CD14-positive monocyte (primary cell): ENCODE results near the gene BTBD10. TPM values are rescaled to one million over a fixed set of nuclear protein-coding genes. Genes with fewer than 3 reads are reported as not detected.

ENCODE experiments used
- DNase-seq, 3 donors: peaks; one replicate each; pipeline ENCODE4 v3.0.0-alpha.2; 2011 to 2022
- H2AFZ ChIP-seq: 2 replicates; pipeline ENCODE4 v1.6.0; 2012; ENCODE audit warnings: mild to moderate bottlenecking, low read depth, low read length, inconsistent platforms; ENCODE audit not compliant: insufficient read depth, poor library complexity, severe bottlenecking
- H3K27ac ChIP-seq, 2 donors: 1 replicate in 1 of 2; 2 replicates in 1 of 2; pipeline ENCODE4 v1.5.1; 2012 to 2013; ENCODE audit warnings: low read length in 2 of 2, control low read depth in 1 of 2, inconsistent platforms in 1 of 2, low read depth in 1 of 2, mild to moderate bottlenecking in 1 of 2
- H3K27me3 ChIP-seq, 2 donors: one replicate each; pipeline versions ENCODE4 v1.6.0 to v1.6.1; 2011 to 2013; ENCODE audit warnings: low read length in 2 of 2; ENCODE audit not compliant: control insufficient read depth in 2 of 2, insufficient read depth in 2 of 2
- H3K36me3 ChIP-seq, 2 donors: replicated peaks in 1 of 2; 1 replicate in 1 of 2; 2 replicates in 1 of 2; pipeline versions ENCODE4 v1.5.1 to v1.6.1; 2012 to 2013; ENCODE audit warnings: low read length in 2 of 2, control low read depth in 1 of 2, inconsistent platforms in 1 of 2, mild to moderate bottlenecking in 1 of 2; ENCODE audit not compliant: insufficient read depth in 2 of 2, control insufficient read depth in 1 of 2
- H3K4me1 ChIP-seq, 2 donors: 1 replicate in 1 of 2; 2 replicates in 1 of 2; pipeline versions ENCODE4 v1.5.1 to v1.6.1; 2012 to 2013; ENCODE audit warnings: low read length in 2 of 2, control low read depth in 1 of 2, inconsistent platforms in 1 of 2, mild to moderate bottlenecking in 1 of 2, moderate library complexity in 1 of 2; ENCODE audit not compliant: insufficient read depth in 2 of 2, control insufficient read depth in 1 of 2
- H3K4me2 ChIP-seq: replicated peaks from 2 replicates; pipeline ENCODE3; 2012; ENCODE audit warnings: low read length, moderate library complexity, mild to moderate bottlenecking; ENCODE audit not compliant: poor library complexity, severe bottlenecking; ENCODE audit errors: extremely low read depth
- H3K4me3 ChIP-seq, 3 experiments: fragments of 200-600 bp in 1 of 3; sonication (generic) in 1 of 3; replicated peaks in 1 of 3; 1 replicate in 2 of 3; 2 replicates in 1 of 3; pipeline ENCODE4 v1.5.1; 2011 to 2013; ENCODE audit warnings: low read length in 3 of 3, mild to moderate bottlenecking in 3 of 3, control low read depth in 2 of 3, low read depth in 2 of 3, inconsistent platforms in 1 of 3, moderate library complexity in 1 of 3
- H3K79me2 ChIP-seq: 2 replicates; pipeline ENCODE4 v1.6.0; 2012; ENCODE audit warnings: mild to moderate bottlenecking, control low read depth, inconsistent platforms, low read length, moderate library complexity; ENCODE audit not compliant: insufficient read depth
- H3K9ac ChIP-seq: 2 replicates; pipeline ENCODE4 v1.6.0; 2017; ENCODE audit warnings: low read length, mild to moderate bottlenecking; ENCODE audit not compliant: insufficient read depth, poor library complexity, severe bottlenecking
- H3K9me3 ChIP-seq, 2 donors: replicated peaks in 1 of 2; 1 replicate in 1 of 2; 2 replicates in 1 of 2; pipeline versions ENCODE4 v1.5.1 to v1.6.1; 2012 to 2013; ENCODE audit warnings: low read length in 2 of 2, control low read depth in 1 of 2; ENCODE audit not compliant: control insufficient read depth in 1 of 2, insufficient read depth in 1 of 2
- H4K20me1 ChIP-seq: 2 replicates; pipeline ENCODE4 v1.6.0; 2012; ENCODE audit warnings: mild to moderate bottlenecking, low read length, control low read depth, moderate library complexity; ENCODE audit not compliant: insufficient read depth
- H3K27ac Mint-ChIP-seq, 7 donors: one replicate each; pipeline ENCODE4 v1.8.0; 2020; ENCODE audit warnings: mild to moderate bottlenecking in 7 of 7, mixed read lengths in 7 of 7, moderate library complexity in 6 of 7, inconsistent platforms in 2 of 7
- H3K27me3 Mint-ChIP-seq, 3 donors: one replicate each; pipeline ENCODE4 v1.8.0; 2021 to 2022; ENCODE audit warnings: low read depth in 3 of 3, mild to moderate bottlenecking in 3 of 3, mixed read lengths in 3 of 3, moderate library complexity in 3 of 3, inconsistent platforms in 1 of 3
- H3K36me3 Mint-ChIP-seq, 2 donors: one replicate each; pipeline ENCODE4 v1.8.0; 2020; ENCODE audit warnings: mixed read lengths in 2 of 2, inconsistent platforms in 1 of 2, mild to moderate bottlenecking in 1 of 2
- H3K4me1 Mint-ChIP-seq: one replicate; pipeline ENCODE4 v1.8.0; 2020; ENCODE audit warnings: mild to moderate bottlenecking, mixed read lengths
- H3K4me3 Mint-ChIP-seq, 2 donors: one replicate each; pipeline ENCODE4 v1.8.0; 2020; ENCODE audit warnings: mild to moderate bottlenecking in 2 of 2, mixed read lengths in 2 of 2, moderate library complexity in 1 of 2
- H3K9me3 Mint-ChIP-seq, 7 donors: one replicate each; pipeline ENCODE4 v1.8.0; 2020 to 2022; ENCODE audit warnings: mixed read lengths in 7 of 7, mild to moderate bottlenecking in 6 of 7, moderate library complexity in 6 of 7, inconsistent platforms in 2 of 7
- CTCF ChIP-seq: fragments of 200-600 bp; IDR thresholded peaks from one replicate; pipeline ENCODE4 v1.8.0; 2022; ENCODE audit warnings: antibody characterized with exemption, mild to moderate bottlenecking
- WGBS: methylation state at CpG from one replicate; pipeline ENCODE4 v1.1.5; 2013; ENCODE audit warnings: missing lambda C conversion rate; ENCODE audit not compliant: insufficient coverage; 5-methylcytosine and 5-hydroxymethylcytosine counted together
- intact Hi-C, 2 donors: fragments of 100-400 bp; cut with micrococcal nuclease; formaldehyde crosslinking; loops; one replicate each; pipeline versions ENCODE4 v1.15.0 to v1.15.1; 2023
- polyA plus RNA-seq, 3 donors: library from polyadenylated mRNA; depleted of rRNA in 1 of 3; unstranded in 2 of 3; stranded (reverse) in 1 of 3; fragments of 300-500 nt in 2 of 3; fragments of >200 nt in 1 of 3; fragmentation: Illumina TruSeq in 2 of 3; gene quantifications; 1 replicate in 2 of 3; 2 replicates in 1 of 3; pipeline ENCODE4 v1.2.3, GENCODE V29; 2012 to 2021

The BTBD10 gene
- polyA plus RNA-seq, 3 donors = 9.6 to 19.8 (median 13.8) TPM

- Histone ChIP-seq H3K27me3 (no peaks in the 10 kb centered on the region), H3K9me3 (no peaks in the 10 kb centered on the region), H3K4me2 (no peak overlapping the region), H3K9ac (no peak overlapping the region), H4K20me1 (peaks cover 6% of the 10 kb centered on the region), H3K36me3 (peaks cover 96 to 99% of the 10 kb centered on the region in 2 donors), H3K4me3 (no peak overlapping the region), H2AFZ (no peak overlapping the region), H3K79me2 (no peaks in the 10 kb centered on the region), H3K4me1 (no peaks in the 10 kb centered on the region), H3K27ac (no peak overlapping the region)
- Mint-ChIP-seq H3K9me3 (no peaks in the 10 kb centered on the region), H3K4me1 (no peaks in the 10 kb centered on the region), H3K27me3 (no peaks in the 10 kb centered on the region), H3K4me3 (no peak overlapping the region), H3K27ac (no peak overlapping the region), H3K36me3 (peaks cover 57 to 63% of the 10 kb centered on the region in 2 donors)
- DNase-seq = no peak
- intact Hi-C loops = no loop called here
- WGBS = no CpG with 5 or more reads among the region's 4 CpGs
- TF ChIP-seq CTCF = no peak
Observed at GRCh38 chr11:13367115-13367514, 95.9 kb downstream of the BTBD10 start.

DNA sequence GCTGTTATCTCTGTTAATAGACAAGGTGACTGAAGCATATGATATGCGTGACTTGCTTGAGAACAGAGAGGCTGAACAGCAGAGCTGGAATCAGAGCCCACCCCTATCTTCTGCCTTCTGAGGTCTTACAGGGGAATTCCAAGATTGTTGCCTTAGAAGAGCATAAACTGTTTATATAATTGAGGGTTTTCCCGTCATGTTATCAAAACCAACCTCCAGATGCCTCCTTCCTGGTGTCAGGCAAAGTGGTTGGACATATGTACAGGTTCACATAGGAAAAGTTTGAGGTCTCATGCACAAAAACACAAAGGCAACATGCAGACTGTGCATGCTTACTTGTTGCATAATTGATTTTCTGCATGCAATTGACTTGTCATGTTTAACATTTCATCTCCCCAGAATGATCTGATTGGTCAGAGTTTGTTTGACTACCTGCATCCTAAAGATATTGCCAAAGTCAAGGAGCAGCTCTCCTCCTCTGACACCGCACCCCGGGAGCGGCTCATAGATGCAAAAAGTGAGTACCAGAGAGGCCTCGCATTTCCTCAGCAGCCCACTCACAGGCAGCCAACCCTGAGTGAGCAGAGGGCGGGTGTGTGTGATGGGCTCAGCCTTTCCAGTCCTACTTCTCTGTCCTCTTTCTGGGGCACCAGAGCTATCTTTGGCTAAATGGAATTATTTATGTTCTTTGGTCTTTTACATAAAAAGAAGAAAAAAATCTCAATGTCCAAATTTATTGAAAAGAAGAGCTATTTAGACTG is 96.6 kb downstream of the BTBD10 start:
- Histone ChIP-seq H3K4me1 (no peaks in the 10 kb centered on the region), H3K4me2 (no peak overlapping the region), H3K27me3 (no peaks in the 10 kb centered on the region), H4K20me1 (peaks cover 6% of the 10 kb centered on the region), H3K27ac (no peak overlapping the region), H3K36me3 (peaks cover 96 to 99% of the 10 kb centered on the region in 2 donors), H3K9ac (no peak overlapping the region), H2AFZ (no peak overlapping the region), H3K9me3 (no peaks in the 10 kb centered on the region), H3K79me2 (no peaks in the 10 kb centered on the region), H3K4me3 (no peak overlapping the region)
- no peaks in the 10 kb centered on the region for H3K27me3 Mint-ChIP-seq
- intact Hi-C loops = no loop called here
- no peaks in the 10 kb centered on the region for H3K9me3 Mint-ChIP-seq
- no peak overlapping the region for H3K4me3 Mint-ChIP-seq
- peaks cover 63 to 68% of the 10 kb centered on the region in 2 donors for H3K36me3 Mint-ChIP-seq
- DNase-seq = no peak
- H3K27ac Mint-ChIP-seq = no peak overlapping the region
- TF ChIP-seq CTCF = no peak
- H3K4me1 Mint-ChIP-seq = no peaks in the 10 kb centered on the region
- WGBS = 87% methylated on average over 3 of the region's 7 CpGs
